PC-9 (cell line): Measurements from ENCODE around the gene PTGES. TPM values are rescaled to one million over a fixed set of nuclear protein-coding genes. Genes with fewer than 3 reads are reported as not detected.
"Not testable (repeated sequence)": the region's sequence is repeated elsewhere in the genome, so short reads cannot be mapped to it uniquely, and the experiment has no call there.

Experiments
- BruUV-seq: library from RNA; stranded (reverse); fragments of 400-500 nt; replicated peaks from 2 replicates; lab custom pipeline; 2021; lab: Mats Ljungman, UMichigan
- CTCF ChIA-PET: fragments of 300-600 bp; sonication (Branson Sonifier 250); formaldehyde crosslinking; loops from one replicate; lab custom pipeline; 2022; ENCODE audit warnings: antibody characterized with exemption; lab: Charles Lee
- POLR2A ChIA-PET: fragments of 300-600 bp; sonication (Branson Sonifier 250); formaldehyde crosslinking; loops from one replicate; lab custom pipeline; 2022; ENCODE audit warnings: antibody characterized with exemption; ENCODE audit not compliant: unreplicated experiment; lab: Charles Lee
- DNase-seq, 2 experiments: peaks; one replicate each; pipeline versions ENCODE4 v3.0.0 to v3.0.0-alpha.2; 2015 to 2022; ENCODE audit warnings: mixed read lengths in 1 of 2
- H2AFZ ChIP-seq: fragments of 200-600 bp; sonication (generic); 2 replicates; pipeline ENCODE4 v1.8.1; 2017; ENCODE audit warnings: antibody characterized with exemption
- H3F3A ChIP-seq: fragments of 200-600 bp; sonication (generic); 2 replicates; pipeline ENCODE4 v1.8.1; 2017; ENCODE audit warnings: antibody characterized with exemption, mild to moderate bottlenecking, low read depth; ENCODE audit not compliant: insufficient read depth
- H3K27ac ChIP-seq: fragments of 200-600 bp; sonication (generic); 2 replicates; pipeline ENCODE4 v1.6.1; 2016; ENCODE audit warnings: mixed run types
- H3K27me3 ChIP-seq: fragments of 200-600 bp; sonication (generic); 2 replicates; pipeline ENCODE4 v1.6.1; 2016; ENCODE audit warnings: low read depth, mixed run types; ENCODE audit not compliant: insufficient read depth
- H3K36me3 ChIP-seq: fragments of 200-600 bp; sonication (generic); 2 replicates; pipeline ENCODE4 v1.6.1; 2016; ENCODE audit warnings: low read depth, mixed run types
- H3K4me1 ChIP-seq: fragments of 200-600 bp; sonication (generic); replicated peaks from 2 replicates; pipeline ENCODE4 v1.6.1; 2016; ENCODE audit warnings: mixed run types; ENCODE audit not compliant: insufficient read depth
- H3K4me2 ChIP-seq: fragments of 200-600 bp; sonication (generic); 2 replicates; pipeline ENCODE4 v1.6.1; 2017; ENCODE audit warnings: mixed run types
- H3K4me3 ChIP-seq: fragments of 200-600 bp; sonication (generic); 2 replicates; pipeline ENCODE4 v1.6.1; 2016; ENCODE audit warnings: mixed run types
- H3K79me2 ChIP-seq: fragments of 200-600 bp; sonication (generic); 2 replicates; pipeline ENCODE4 v1.6.1; 2017; ENCODE audit warnings: low read depth, mixed run types
- H3K9me2 ChIP-seq: fragments of 200-600 bp; sonication (generic); 2 replicates; pipeline ENCODE4 v1.8.1; 2017; ENCODE audit warnings: mild to moderate bottlenecking; ENCODE audit not compliant: insufficient read depth
- H3K9me3 ChIP-seq: fragments of 200-600 bp; sonication (generic); 2 replicates; pipeline ENCODE4 v1.8.1; 2016; ENCODE audit warnings: low read depth; ENCODE audit not compliant: insufficient read depth
- H4K20me1 ChIP-seq: fragments of 200-600 bp; sonication (generic); 2 replicates; pipeline ENCODE4 v1.8.1; 2017; ENCODE audit not compliant: insufficient read depth
- CTCF ChIP-seq: fragments of 200-600 bp; sonication (generic); conservative IDR thresholded peaks from 2 replicates; pipeline ENCODE4 v1.6.1; 2017; ENCODE audit warnings: mixed run types, antibody characterized with exemption, mild to moderate bottlenecking, moderate library complexity
- EZH2 ChIP-seq: fragments of 200-600 bp; sonication (generic); IDR thresholded peaks from 2 replicates; pipeline ENCODE4 v1.8.0; 2017; ENCODE audit warnings: antibody characterized with exemption, low read depth
- intact Hi-C: fragments of 100-400 bp; cut with micrococcal nuclease; formaldehyde crosslinking; loops from one replicate; pipeline ENCODE4 v1.10.0; 2022; ENCODE audit not compliant: unreplicated experiment
- total RNA-seq: library from RNA; stranded (reverse); gene quantifications from 2 replicates; pipeline ENCODE4 v1.2.3, GENCODE V29; 2021

Gene PTGES
- total RNA-seq, 1 experiment from 2014 or later = 119 TPM

- Histone ChIP-seq H3K27ac (no peak overlapping the region), H3K4me2 (no peak overlapping the region), H4K20me1 (no peaks in the 10 kb centered on the region), H3K4me1 (peaks cover 26% of the 10 kb centered on the region), H3K36me3 (no peaks in the 10 kb centered on the region), H3K9me3 (no peaks in the 10 kb centered on the region), H3K79me2 (no peaks in the 10 kb centered on the region), H3F3A (peaks cover 36% of the 10 kb centered on the region), H3K27me3 (no peaks in the 10 kb centered on the region), H2AFZ (no peak overlapping the region), H3K4me3 (no peak overlapping the region), H3K9me2 (no peaks in the 10 kb centered on the region)
- no peak for TF ChIP-seq CTCF
- TF ChIP-seq EZH2 = no peak
- intact Hi-C loops = no loop called here
- ChIA-PET CTCF (no interaction called here), POLR2A (no interaction called here)
- BruUV-seq = no TSS peak
- no peak for DNase-seq
These were observed 13.0 kb upstream of the PTGES start for GRCh38 chr9:129765764-129766317.

GRCh38 chr9:129762985-129763926, 10.4 kb upstream of the PTGES start:
- Histone ChIP-seq H2AFZ (no peak overlapping the region), H3K9me3 (no peaks in the 10 kb centered on the region), H3F3A (peaks cover 38% of the 10 kb centered on the region), H3K4me3 (no peak overlapping the region), H3K4me1 (peaks cover 50% of the 10 kb centered on the region), H3K36me3 (no peaks in the 10 kb centered on the region), H4K20me1 (no peaks in the 10 kb centered on the region), H3K9me2 (no peaks in the 10 kb centered on the region), H3K27ac (peak overlapping the region; percentile 97), H3K27me3 (no peaks in the 10 kb centered on the region), H3K4me2 (peak overlapping the region; percentile 42), H3K79me2 (no peaks in the 10 kb centered on the region)
- POLR2A ChIA-PET = interaction anchor here (0.5 to 0.6 kb wide), 3 partner anchors 18 to 950 kb away, joined by 3 to 42 read pairs (median 15); no protein-coding TSS in a partner anchor
- TF ChIP-seq EZH2 = no peak
- no peak for TF ChIP-seq CTCF
- peak in 1 of 2 experiments; percentile 65 for DNase-seq
- TSS peak; percentile 45 for BruUV-seq
- intact Hi-C loops = loop anchor here (1.0 kb wide), 4 partner anchors 10 to 25 kb away; no protein-coding TSS in a partner anchor
- CTCF ChIA-PET = interaction anchor here (0.6 to 1.5 kb wide), 2 partner anchors 14 kb away, joined by 4 read pairs; no protein-coding TSS in a partner anchor

- CTCF ChIA-PET = interaction anchor here (0.7 to 1.5 kb wide), 3 partner anchors 15 to 945 kb away, joined by 4 to 14 read pairs (median 5); no protein-coding TSS in a partner anchor
- BruUV-seq = not testable (repeated sequence)
- H3K4me2 ChIP-seq = peak overlapping the region; percentile 62
These were observed 9.6 kb upstream of the PTGES start for GRCh38 chr9:129762370-129762984.

More at GRCh38 chr9:129762370-129762984, 9.6 kb upstream of the PTGES start:
- H4K20me1 ChIP-seq, H3K27me3 ChIP-seq, H2AFZ ChIP-seq, H3K79me2 ChIP-seq, H3K4me3 ChIP-seq, H3K9me3 ChIP-seq, H3K36me3 ChIP-seq, H3K9me2 ChIP-seq: not testable (repeated sequence)
- DNase-seq = peak; percentile 80 to 99
- peak overlapping the region; percentile 97 for H3K27ac ChIP-seq
- intact Hi-C loops = loop anchor here (1.0 kb wide), 4 partner anchors 11 to 24 kb away; no protein-coding TSS in a partner anchor
- H3F3A ChIP-seq = peaks cover 38% of the 10 kb centered on the region
- H3K4me1 ChIP-seq = peaks cover 55% of the 10 kb centered on the region
- POLR2A ChIA-PET = interaction anchor here (0.6 to 1.0 kb wide), 5 partner anchors 10 to 1601 kb away, joined by 3 to 37 read pairs (median 9); partner anchors contain the start of gene PTGES
